DOHH2 (cell line): ENCODE measurements around the gene GPR132.

ENCODE experiments used
- CTCF ChIP-seq: fragments of 200-600 bp; sonication (generic); IDR thresholded peaks from one replicate; pipeline ENCODE4 v1.5.1; 2014; ENCODE audit warnings: antibody characterized with exemption, mild to moderate bottlenecking, low read depth, low read length; ENCODE audit not compliant: poor library complexity, severe bottlenecking
- EZH2phosphoT487 ChIP-seq: fragments of 200-600 bp; sonication (generic); IDR thresholded peaks from 2 replicates; pipeline ENCODE4 v1.6.1; 2017; ENCODE audit warnings: borderline replicate concordance, mild to moderate bottlenecking, antibody characterized with exemption, low read length, moderate library complexity, mixed read lengths

- TF ChIP-seq CTCF: no peak
- no peak for TF ChIP-seq EZH2phosphoT487
These were observed 6.0 kb downstream of the GPR132 start for GRCh38 chr14:105059035-105059924.
